ENCODE data around the gene IGSF5. TPM values are rescaled to one million over a fixed set of nuclear protein-coding genes. Genes with fewer than 3 reads are reported as not detected.

The IGSF5 gene
- total and polyA plus RNA-seq, 4 donors: 0.03 to 0.08 TPM; not detected in 2

- 86% methylated on average over 6 of the region's 6 CpGs for WGBS
- H3K9me3 ChIP-seq (ENCODE audit: control insufficient read depth in 4 of 4, low read length in 3 of 4): no peaks in the 10 kb centered on the region
- H3K9ac ChIP-seq (ENCODE audit: low read depth in 1 of 2, low read length in 2 of 2): no peak overlapping the region
- TF ChIP-seq HNF4A (conservative IDR thresholded peaks at IDR 0.05) (no peak), YY1 (IDR thresholded peaks at IDR 0.05) (no peak), NR2F2 (IDR thresholded peaks at IDR 0.05) (no peak), HNF4G (IDR thresholded peaks at IDR 0.05) (no peak), FOXA1 (IDR thresholded peaks at IDR 0.05) (no peak), TAF1 (conservative IDR thresholded peaks at IDR 0.05) (no peak), ATF3 (IDR thresholded peaks at IDR 0.05) (no peak), RXRA (IDR thresholded peaks at IDR 0.05) (no peak), FOXA2 (IDR thresholded peaks at IDR 0.05) (no peak), JUND (IDR thresholded peaks at IDR 0.05) (no peak), SP1 (IDR thresholded peaks at IDR 0.05) (no peak)
- TF ChIP-seq, protein P1, sequence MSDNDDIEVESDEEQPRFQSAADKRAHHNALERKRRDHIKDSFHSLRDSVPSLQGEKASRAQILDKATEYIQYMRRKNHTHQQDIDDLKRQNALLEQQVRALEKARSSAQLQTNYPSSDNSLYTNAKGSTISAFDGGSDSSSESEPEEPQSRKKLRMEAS (IDR thresholded peaks at IDR 0.05): no peak
- TF ChIP-seq, protein P2, sequence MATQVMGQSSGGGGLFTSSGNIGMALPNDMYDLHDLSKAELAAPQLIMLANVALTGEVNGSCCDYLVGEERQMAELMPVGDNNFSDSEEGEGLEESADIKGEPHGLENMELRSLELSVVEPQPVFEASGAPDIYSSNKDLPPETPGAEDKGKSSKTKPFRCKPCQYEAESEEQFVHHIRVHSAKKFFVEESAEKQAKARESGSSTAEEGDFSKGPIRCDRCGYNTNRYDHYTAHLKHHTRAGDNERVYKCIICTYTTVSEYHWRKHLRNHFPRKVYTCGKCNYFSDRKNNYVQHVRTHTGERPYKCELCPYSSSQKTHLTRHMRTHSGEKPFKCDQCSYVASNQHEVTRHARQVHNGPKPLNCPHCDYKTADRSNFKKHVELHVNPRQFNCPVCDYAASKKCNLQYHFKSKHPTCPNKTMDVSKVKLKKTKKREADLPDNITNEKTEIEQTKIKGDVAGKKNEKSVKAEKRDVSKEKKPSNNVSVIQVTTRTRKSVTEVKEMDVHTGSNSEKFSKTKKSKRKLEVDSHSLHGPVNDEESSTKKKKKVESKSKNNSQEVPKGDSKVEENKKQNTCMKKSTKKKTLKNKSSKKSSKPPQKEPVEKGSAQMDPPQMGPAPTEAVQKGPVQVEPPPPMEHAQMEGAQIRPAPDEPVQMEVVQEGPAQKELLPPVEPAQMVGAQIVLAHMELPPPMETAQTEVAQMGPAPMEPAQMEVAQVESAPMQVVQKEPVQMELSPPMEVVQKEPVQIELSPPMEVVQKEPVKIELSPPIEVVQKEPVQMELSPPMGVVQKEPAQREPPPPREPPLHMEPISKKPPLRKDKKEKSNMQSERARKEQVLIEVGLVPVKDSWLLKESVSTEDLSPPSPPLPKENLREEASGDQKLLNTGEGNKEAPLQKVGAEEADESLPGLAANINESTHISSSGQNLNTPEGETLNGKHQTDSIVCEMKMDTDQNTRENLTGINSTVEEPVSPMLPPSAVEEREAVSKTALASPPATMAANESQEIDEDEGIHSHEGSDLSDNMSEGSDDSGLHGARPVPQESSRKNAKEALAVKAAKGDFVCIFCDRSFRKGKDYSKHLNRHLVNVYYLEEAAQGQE (IDR thresholded peaks at IDR 0.05): no peak
- TF ChIP-seq, protein P3, sequence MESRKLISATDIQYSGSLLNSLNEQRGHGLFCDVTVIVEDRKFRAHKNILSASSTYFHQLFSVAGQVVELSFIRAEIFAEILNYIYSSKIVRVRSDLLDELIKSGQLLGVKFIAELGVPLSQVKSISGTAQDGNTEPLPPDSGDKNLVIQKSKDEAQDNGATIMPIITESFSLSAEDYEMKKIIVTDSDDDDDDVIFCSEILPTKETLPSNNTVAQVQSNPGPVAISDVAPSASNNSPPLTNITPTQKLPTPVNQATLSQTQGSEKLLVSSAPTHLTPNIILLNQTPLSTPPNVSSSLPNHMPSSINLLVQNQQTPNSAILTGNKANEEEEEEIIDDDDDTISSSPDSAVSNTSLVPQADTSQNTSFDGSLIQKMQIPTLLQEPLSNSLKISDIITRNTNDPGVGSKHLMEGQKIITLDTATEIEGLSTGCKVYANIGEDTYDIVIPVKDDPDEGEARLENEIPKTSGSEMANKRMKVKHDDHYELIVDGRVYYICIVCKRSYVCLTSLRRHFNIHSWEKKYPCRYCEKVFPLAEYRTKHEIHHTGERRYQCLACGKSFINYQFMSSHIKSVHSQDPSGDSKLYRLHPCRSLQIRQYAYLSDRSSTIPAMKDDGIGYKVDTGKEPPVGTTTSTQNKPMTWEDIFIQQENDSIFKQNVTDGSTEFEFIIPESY (IDR thresholded peaks at IDR 0.05): no peak
- H3K27me3 ChIP-seq (ENCODE audit: control insufficient read depth in 4 of 4, insufficient read depth in 4 of 4, low read length in 3 of 4): peaks cover 0 to 3% (median 0%) of the 10 kb centered on the region in 4 donors
- H3K36me3 ChIP-seq (ENCODE audit: control insufficient read depth in 4 of 4, insufficient read depth in 3 of 4, low read depth in 1 of 4, low read length in 3 of 4): no peaks in the 10 kb centered on the region
- H3K4me1 ChIP-seq (ENCODE audit: control insufficient read depth in 4 of 4, insufficient read depth in 4 of 4, low read length in 3 of 4): no peaks in the 10 kb centered on the region
- no peak overlapping the region for H3K27ac ChIP-seq (ENCODE audit: low read depth in 1 of 2, low read length in 2 of 2)
- H3K4me3 ChIP-seq (ENCODE audit: low read depth in 1 of 3, low read length in 3 of 3): no peak overlapping the region
- no peak for DNase-seq (ENCODE audit: low spot score)
Measured at GRCh38 chr21:39728341-39728740, 16.6 kb upstream of the IGSF5 start.

- peaks cover 0 to 3% (median 0%) of the 10 kb centered on the region in 4 donors for H3K27me3 ChIP-seq (ENCODE audit: control insufficient read depth in 4 of 4, insufficient read depth in 4 of 4, low read length in 3 of 4)
- 85% methylated on average over 13 of the region's 13 CpGs for WGBS
- no peaks in the 10 kb centered on the region for H3K36me3 ChIP-seq (ENCODE audit: control insufficient read depth in 4 of 4, insufficient read depth in 3 of 4, low read depth in 1 of 4, low read length in 3 of 4)
- no peaks in the 10 kb centered on the region for H3K9me3 ChIP-seq (ENCODE audit: control insufficient read depth in 4 of 4, low read length in 3 of 4)
- H3K9ac ChIP-seq (ENCODE audit: low read depth in 1 of 2, low read length in 2 of 2): no peak overlapping the region
- no peak for TF ChIP-seq FOXA2 (IDR thresholded peaks at IDR 0.05)
- TF ChIP-seq RAD21 (IDR thresholded peaks at IDR 0.05): no peak
- TF ChIP-seq, protein P3 (IDR thresholded peaks at IDR 0.05): no peak
- no peak for TF ChIP-seq HNF4A (conservative IDR thresholded peaks at IDR 0.05)
- no peak for TF ChIP-seq YY1 (IDR thresholded peaks at IDR 0.05)
- TF ChIP-seq, protein P2 (IDR thresholded peaks at IDR 0.05): no peak
- no peak for TF ChIP-seq EGR1 (IDR thresholded peaks at IDR 0.05; ENCODE audit: low read depth in 2 of 2)
- TF ChIP-seq RXRA (IDR thresholded peaks at IDR 0.05): no peak
- TF ChIP-seq ATF3 (IDR thresholded peaks at IDR 0.05): no peak
- TF ChIP-seq, protein P1 (IDR thresholded peaks at IDR 0.05): no peak
- no peak for TF ChIP-seq SP1 (IDR thresholded peaks at IDR 0.05)
- TF ChIP-seq FOXA1 (IDR thresholded peaks at IDR 0.05): no peak
- no peak for TF ChIP-seq TAF1 (conservative IDR thresholded peaks at IDR 0.05)
- H3K4me3 ChIP-seq (ENCODE audit: low read depth in 1 of 3, low read length in 3 of 3): no peak overlapping the region
- DNase-seq (ENCODE audit: low spot score): no peak
- H3K4me1 ChIP-seq (ENCODE audit: control insufficient read depth in 4 of 4, insufficient read depth in 4 of 4, low read length in 3 of 4): no peaks in the 10 kb centered on the region
- H3K27ac ChIP-seq (ENCODE audit: low read depth in 1 of 2, low read length in 2 of 2): no peak overlapping the region
Measured at GRCh38 chr21:39730418-39731157, 14.4 kb upstream of the IGSF5 start.
